NB4 (cell line): ENCODE measurements around the gene DKK3.

ENCODE experiments used
- DNase-seq: peaks from one replicate; pipeline ENCODE4 v3.0.0; 2010; ENCODE audit warnings: low read depth
- H3K4me3 ChIP-seq: one replicate; pipeline ENCODE4 v1.5.1; 2011; ENCODE audit warnings: mild to moderate bottlenecking, low read depth, low read length, moderate library complexity
- MAX ChIP-seq: IDR thresholded peaks from 2 replicates; pipeline ENCODE4 v1.6.1; 2011; ENCODE audit warnings: low read depth, low read length
- MYC ChIP-seq: IDR thresholded peaks from 2 replicates; pipeline ENCODE4 v1.6.1; 2011; ENCODE audit warnings: low read depth, low read length
- POLR2A ChIP-seq: IDR thresholded peaks from 2 replicates; pipeline ENCODE4 v1.6.1; 2011; ENCODE audit warnings: mild to moderate bottlenecking; ENCODE audit not compliant: insufficient read length; ENCODE audit errors: extremely low read depth
- TF ChIP-seq, protein P1 (sequence below): IDR thresholded peaks from one replicate; pipeline ENCODE4 v1.5.1; 2012; ENCODE audit warnings: low read depth, low read length

DKK3 gene

DNA sequence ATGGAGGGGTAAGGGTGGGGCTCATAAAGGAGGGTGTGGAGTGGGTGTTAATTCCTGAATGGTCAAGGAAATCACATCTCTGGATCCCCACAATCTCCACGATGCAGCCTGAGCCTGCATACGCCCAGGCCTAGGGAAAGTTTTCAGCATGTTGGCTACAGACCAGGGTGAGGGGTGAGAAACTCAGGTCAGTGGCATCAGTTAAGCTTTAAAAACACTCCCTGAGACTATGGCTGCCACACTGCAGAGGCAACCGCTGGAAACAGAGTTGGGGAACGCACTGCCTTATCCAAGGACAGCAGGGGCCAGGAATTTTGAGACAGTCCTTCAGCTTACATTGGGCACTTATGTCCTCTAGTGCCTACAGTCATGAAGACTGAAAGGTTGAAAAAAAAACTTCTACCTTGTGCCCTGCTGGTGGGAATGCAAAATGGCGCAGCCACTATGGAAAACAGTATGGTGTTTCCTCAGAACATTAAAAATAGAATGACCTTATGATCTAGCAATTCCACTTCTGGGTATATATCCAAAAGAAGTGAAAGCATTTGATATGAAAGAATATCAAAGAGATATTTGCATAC, 19.7 kb downstream of the DKK3 start:
- TF ChIP-seq POLR2A (no peak), MAX (no peak), MYC (no peak)
- TF ChIP-seq, protein P1, sequence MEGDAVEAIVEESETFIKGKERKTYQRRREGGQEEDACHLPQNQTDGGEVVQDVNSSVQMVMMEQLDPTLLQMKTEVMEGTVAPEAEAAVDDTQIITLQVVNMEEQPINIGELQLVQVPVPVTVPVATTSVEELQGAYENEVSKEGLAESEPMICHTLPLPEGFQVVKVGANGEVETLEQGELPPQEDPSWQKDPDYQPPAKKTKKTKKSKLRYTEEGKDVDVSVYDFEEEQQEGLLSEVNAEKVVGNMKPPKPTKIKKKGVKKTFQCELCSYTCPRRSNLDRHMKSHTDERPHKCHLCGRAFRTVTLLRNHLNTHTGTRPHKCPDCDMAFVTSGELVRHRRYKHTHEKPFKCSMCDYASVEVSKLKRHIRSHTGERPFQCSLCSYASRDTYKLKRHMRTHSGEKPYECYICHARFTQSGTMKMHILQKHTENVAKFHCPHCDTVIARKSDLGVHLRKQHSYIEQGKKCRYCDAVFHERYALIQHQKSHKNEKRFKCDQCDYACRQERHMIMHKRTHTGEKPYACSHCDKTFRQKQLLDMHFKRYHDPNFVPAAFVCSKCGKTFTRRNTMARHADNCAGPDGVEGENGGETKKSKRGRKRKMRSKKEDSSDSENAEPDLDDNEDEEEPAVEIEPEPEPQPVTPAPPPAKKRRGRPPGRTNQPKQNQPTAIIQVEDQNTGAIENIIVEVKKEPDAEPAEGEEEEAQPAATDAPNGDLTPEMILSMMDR = no peak
- no peak for DNase-seq
- no peak overlapping the region for H3K4me3 ChIP-seq

DNA sequence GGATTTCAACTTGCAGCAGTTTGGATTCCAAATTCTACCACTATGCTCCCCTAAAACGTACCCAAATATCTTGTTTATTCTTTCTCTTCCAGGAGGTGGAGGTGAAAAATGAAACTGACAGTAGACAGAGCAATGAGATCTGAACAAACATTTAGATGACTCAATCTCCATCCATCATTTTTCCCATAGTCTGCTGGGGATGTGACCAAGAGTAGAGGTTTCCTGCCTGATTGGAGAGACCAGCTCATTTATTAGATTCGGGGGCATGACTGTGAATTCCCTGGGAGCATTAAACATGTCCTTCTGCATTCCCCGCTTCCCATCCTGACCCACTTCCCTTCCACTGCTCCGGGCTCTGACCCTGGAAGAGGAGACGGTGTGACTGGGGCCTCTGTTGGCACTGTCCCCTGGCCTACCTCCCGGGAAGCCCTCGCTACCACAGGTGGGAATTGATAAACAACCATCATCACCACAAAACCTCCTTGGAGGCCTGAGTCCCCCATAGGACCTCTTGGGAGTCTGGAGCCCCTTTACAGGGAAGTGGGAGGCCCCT, 20.3 kb downstream of the DKK3 start:
- H3K4me3 ChIP-seq = no peak overlapping the region
- DNase-seq = no peak
- TF ChIP-seq MAX (no peak), POLR2A (no peak), MYC (no peak)
- TF ChIP-seq, protein P1 = no peak

- H3K4me3 ChIP-seq = no peak overlapping the region
- TF ChIP-seq MYC = no peak
- TF ChIP-seq, protein P1 = peak; percentile 12
- DNase-seq = no peak
These were observed 20.9 kb downstream of the DKK3 start for GRCh38 chr11:11987503-11988022.

DNA sequence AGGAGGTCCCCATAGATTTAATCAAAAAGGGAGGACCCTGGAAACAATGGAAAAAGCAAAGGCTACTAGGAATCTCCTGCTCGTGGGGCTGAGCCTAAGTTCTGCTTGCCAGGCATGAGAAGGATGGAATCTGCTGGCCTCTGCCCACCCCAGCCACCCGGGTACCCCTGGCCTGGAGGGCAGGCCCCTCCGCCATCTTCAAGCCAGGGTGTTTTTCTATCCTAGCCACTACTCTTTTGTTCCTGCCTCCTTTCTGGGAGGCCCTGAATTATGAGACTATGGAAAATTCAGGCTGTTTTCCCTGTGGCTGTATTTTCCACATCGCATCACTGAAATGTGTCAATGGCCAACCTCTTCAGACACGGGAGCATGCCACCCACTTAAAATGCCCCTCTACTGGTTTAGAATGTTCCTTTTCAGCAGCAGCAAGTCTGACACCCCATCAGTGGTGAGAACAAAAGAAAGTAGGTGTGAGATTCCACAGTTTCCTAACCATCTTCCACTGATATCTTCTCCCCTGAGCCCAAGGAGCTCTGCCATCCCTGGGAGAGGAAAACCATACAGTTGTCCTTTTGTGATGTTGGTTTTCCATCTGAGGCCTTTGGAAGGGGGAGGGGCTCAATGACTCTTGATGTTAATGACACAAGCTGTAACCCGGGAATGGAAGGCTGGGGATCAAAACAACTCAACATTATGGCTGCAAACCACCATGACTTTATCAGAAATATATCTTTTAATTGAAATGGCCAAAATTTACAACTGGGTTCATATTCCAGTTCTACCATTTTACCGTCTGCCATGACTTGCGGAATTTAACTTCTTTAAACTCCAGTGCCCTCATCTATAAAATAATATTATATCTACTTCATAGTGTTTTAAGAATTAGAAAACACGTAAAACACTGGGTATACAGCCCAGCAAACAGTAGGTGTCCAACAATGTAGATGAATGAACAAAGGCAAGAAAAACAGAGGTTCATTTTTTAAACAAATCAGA, 22.2 kb downstream of the DKK3 start:
- TF ChIP-seq POLR2A (no peak), MYC (no peak), MAX (no peak)
- TF ChIP-seq, protein P1 = no peak
- DNase-seq = no peak
- no peak overlapping the region for H3K4me3 ChIP-seq

- DNase-seq = no peak
- no peak for TF ChIP-seq MYC
- no peak overlapping the region for H3K4me3 ChIP-seq
These were observed 23.3 kb downstream of the DKK3 start for GRCh38 chr11:11985016-11985715.

DNA sequence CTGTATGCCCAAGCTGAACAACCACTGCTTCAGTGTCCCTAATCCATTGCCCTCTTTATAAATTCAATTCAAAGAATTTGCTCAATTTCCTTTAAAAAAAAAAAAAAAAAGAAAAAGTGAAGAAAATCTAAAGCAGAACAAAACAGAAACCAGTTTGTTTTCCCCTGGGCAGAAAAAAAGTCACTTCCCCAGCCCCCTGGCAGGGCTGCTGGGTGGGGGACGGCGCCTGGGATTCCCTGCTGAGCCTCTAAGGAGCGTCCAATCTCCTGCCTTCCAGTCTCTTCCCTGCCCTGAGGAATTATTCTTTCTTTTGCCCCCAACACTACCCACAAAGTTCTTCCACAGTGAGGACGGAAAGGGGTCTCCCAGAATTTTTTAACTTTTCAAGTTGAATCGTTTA, 23.9 kb downstream of the DKK3 start:
- TF ChIP-seq MAX (no peak), MYC (no peak), POLR2A (no peak)
- TF ChIP-seq, protein P1 = no peak
- DNase-seq = no peak
- H3K4me3 ChIP-seq = no peak overlapping the region
